GM23248 (cell line): ENCODE data around the gene B3GAT3.

Experiments used
- EZH2 ChIP-seq: fragments of 200-600 bp; sonication (generic); IDR thresholded peaks from 2 replicates; pipeline ENCODE4 v1.6.1; 2018; ENCODE audit warnings: antibody characterized with exemption, mild to moderate bottlenecking; ENCODE audit not compliant: insufficient read depth, poor library complexity, severe bottlenecking
- EZH2phosphoT487 ChIP-seq: fragments of 200-600 bp; sonication (generic); IDR thresholded peaks from 2 replicates; pipeline ENCODE4 v1.6.1; 2018; ENCODE audit warnings: antibody characterized with exemption, moderate library complexity, mild to moderate bottlenecking, low read depth; ENCODE audit not compliant: insufficient read depth

GRCh38 chr11:62572431-62572830 is 49.4 kb downstream of the B3GAT3 start:
- TF ChIP-seq EZH2phosphoT487: no peak
- TF ChIP-seq EZH2: no peak
